ENCODE results near the gene PKIG. TPM values are rescaled to one million over a fixed set of nuclear protein-coding genes. Genes with fewer than 3 reads are reported as not detected.

PKIG gene
- 19.2 and 24.8 TPM in 2 replicates for total RNA-seq (2022)
- Bru-seq, nascent RNA: percentile 51 among the genes with signal in this experiment
- percentile 46 among the genes with signal in this experiment for BruChase-seq, experiment 1, labeled RNA remaining after a 6-hour chase
- percentile 43 among the genes with signal in this experiment for BruChase-seq, experiment 2, labeled RNA remaining after a 2-hour chase
- long read RNA-seq, transcript PKIG-207 (4 exons, 1,191 nt): major isoform, 34 of 53 reads
- long read RNA-seq, partial matches to known transcripts: 1 of 53 reads
- long read RNA-seq, other reads (novel, unspliced or antisense): 8 of 53 reads

GRCh38 chr20:44582311-44583025 is at the start of gene PKIG:
TSS of gene PKIG (plus strand) at chr20:44582579. CDS start at chr20:44614557, 31,978 bp downstream.
- Mint-ChIP-seq H3K4me1 (ENCODE audit: insufficient read depth, unreplicated experiment) (peaks cover 10% of the 10 kb centered on the region), H3K27me3 (ENCODE audit: insufficient read depth, unreplicated experiment) (no peaks in the 10 kb centered on the region), H3K9me3 (ENCODE audit: unreplicated experiment) (peaks cover 7% of the 10 kb centered on the region), H3K4me3 (ENCODE audit: unreplicated experiment) (no peak within 1 kb of the TSS), H3K36me3 (ENCODE audit: insufficient read depth, unreplicated experiment) (no peaks in the 10 kb centered on the region), H3K27ac (ENCODE audit: low read depth, unreplicated experiment) (no peak within 1 kb of the TSS)
- intact Hi-C loops (cut with micrococcal nuclease): no loop called here
- POLR2A ChIA-PET: interaction anchor here (0.7 to 1.6 kb wide), 3 partner anchors 11 to 107 kb away, joined by 3 to 4 read pairs (median 3); no protein-coding TSS in a partner anchor
- no peak for TF ChIP-seq CTCF (IDR thresholded peaks at IDR 0.05; ENCODE audit: unreplicated experiment)
- DNase-seq (ENCODE audit: unreplicated experiment): peak; percentile 30
- CTCF ChIA-PET: interaction anchor here (0.6 to 1.5 kb wide), 3 partner anchors 9 to 54 kb away, joined by 3 to 5 read pairs (median 4); no protein-coding TSS in a partner anchor
- no TSS peak for BruUV-seq (replicated peaks)

- H3K9me3 Mint-ChIP-seq (ENCODE audit: unreplicated experiment): no peaks in the 10 kb centered on the region
- POLR2A ChIA-PET: interaction anchor here (0.9 to 5.5 kb wide), 8 partner anchors 10 to 324 kb away, joined by 3 to 57 read pairs (median 8); partner anchors contain the start of gene SERINC3
- peak; percentile 15 for DNase-seq (ENCODE audit: unreplicated experiment)
Measured at GRCh38 chr20:44532981-44533331, 49.4 kb upstream of the PKIG start.

GRCh38 chr20:44533928-44534327 is 48.5 kb upstream of the PKIG start:
- Mint-ChIP-seq H3K27ac (ENCODE audit: low read depth, unreplicated experiment) (no peak overlapping the region), H3K36me3 (ENCODE audit: insufficient read depth, unreplicated experiment) (peaks cover 5% of the 10 kb centered on the region), H3K27me3 (ENCODE audit: insufficient read depth, unreplicated experiment) (no peaks in the 10 kb centered on the region), H3K4me3 (ENCODE audit: unreplicated experiment) (no peak overlapping the region), H3K9me3 (ENCODE audit: unreplicated experiment) (no peaks in the 10 kb centered on the region), H3K4me1 (ENCODE audit: insufficient read depth, unreplicated experiment) (peaks cover 10% of the 10 kb centered on the region)
- no peak for DNase-seq (ENCODE audit: unreplicated experiment)
- ChIA-PET POLR2A (interaction anchor here (0.8 to 5.5 kb wide), 5 partner anchors 12 to 75 kb away, joined by 3 to 57 read pairs (median 17); partner anchors contain the start of gene SERINC3), CTCF (interaction anchor here (0.6 to 13.0 kb wide), 3 partner anchors 76 to 150 kb away, joined by 3 to 80 read pairs (median 5); no protein-coding TSS in a partner anchor)
- intact Hi-C loops (cut with micrococcal nuclease): loop anchor here (2.0 kb wide), 1 partner anchor 75 kb away; no protein-coding TSS in a partner anchor
- BruUV-seq (replicated peaks): no TSS peak
- no peak for TF ChIP-seq CTCF (IDR thresholded peaks at IDR 0.05; ENCODE audit: unreplicated experiment)

More at GRCh38 chr20:44532981-44533331, 49.4 kb upstream of the PKIG start:
- Mint-ChIP-seq H3K4me3 (ENCODE audit: unreplicated experiment) (no peak overlapping the region), H3K27ac (ENCODE audit: low read depth, unreplicated experiment) (no peak overlapping the region), H3K4me1 (ENCODE audit: insufficient read depth, unreplicated experiment) (peaks cover 10% of the 10 kb centered on the region), H3K27me3 (ENCODE audit: insufficient read depth, unreplicated experiment) (no peaks in the 10 kb centered on the region), H3K36me3 (ENCODE audit: insufficient read depth, unreplicated experiment) (peaks cover 5% of the 10 kb centered on the region)
- BruUV-seq (replicated peaks): no TSS peak
- intact Hi-C loops (cut with micrococcal nuclease): loop anchor here (2.0 kb wide), 1 partner anchor 76 kb away; no protein-coding TSS in a partner anchor
- CTCF ChIA-PET: interaction anchor here (1.0 to 13.0 kb wide), 4 partner anchors 12 to 151 kb away, joined by 3 to 80 read pairs (median 4); no protein-coding TSS in a partner anchor
- TF ChIP-seq CTCF (IDR thresholded peaks at IDR 0.05; ENCODE audit: unreplicated experiment): no peak

- BruUV-seq (replicated peaks): no TSS peak
- H3K4me3 Mint-ChIP-seq (ENCODE audit: unreplicated experiment): no peak overlapping the region
- DNase-seq (ENCODE audit: unreplicated experiment): no peak
- H3K36me3 Mint-ChIP-seq (ENCODE audit: insufficient read depth, unreplicated experiment): no peaks in the 10 kb centered on the region
- ChIA-PET POLR2A (interaction anchor here (1.0 to 5.5 kb wide), 4 partner anchors 15 to 129 kb away, joined by 4 to 30 read pairs (median 6); partner anchors contain the start of gene TTPAL), CTCF (interaction anchor here (0.6 to 13.0 kb wide), 7 partner anchors 10 to 936 kb away, joined by 3 to 80 read pairs (median 3); no protein-coding TSS in a partner anchor)
- intact Hi-C loops (cut with micrococcal nuclease): no loop called here
- H3K4me1 Mint-ChIP-seq (ENCODE audit: insufficient read depth, unreplicated experiment): peaks cover 10% of the 10 kb centered on the region
- H3K27ac Mint-ChIP-seq (ENCODE audit: low read depth, unreplicated experiment): no peak overlapping the region
- H3K9me3 Mint-ChIP-seq (ENCODE audit: unreplicated experiment): no peaks in the 10 kb centered on the region
- TF ChIP-seq CTCF (IDR thresholded peaks at IDR 0.05; ENCODE audit: unreplicated experiment): no peak
- no peaks in the 10 kb centered on the region for H3K27me3 Mint-ChIP-seq (ENCODE audit: insufficient read depth, unreplicated experiment)
Measured at GRCh38 chr20:44536175-44536574, 46.2 kb upstream of the PKIG start.

Data from MCF 10A (cell line).